Activated T-helper 1 cell treated with Interleukin-2 at 50 U/mL for 16 hours (primary cell): ENCODE results near the gene NEIL1.
"Not testable (repeated sequence)": the region's sequence is repeated elsewhere in the genome, so short reads cannot be mapped to it uniquely, and the experiment has no call there.

ENCODE experiments used
- DNase-seq: peaks from one replicate; pipeline ENCODE4 v3.0.0-alpha.2; 2020; ENCODE audit warnings: low read depth

NEIL1 gene

GRCh38 chr15:75333654-75334419 is 13.0 kb upstream of the NEIL1 start:
- DNase-seq = not testable (repeated sequence)

GRCh38 chr15:75335313-75335704 is 11.5 kb upstream of the NEIL1 start:
- no peak for DNase-seq

DNA sequence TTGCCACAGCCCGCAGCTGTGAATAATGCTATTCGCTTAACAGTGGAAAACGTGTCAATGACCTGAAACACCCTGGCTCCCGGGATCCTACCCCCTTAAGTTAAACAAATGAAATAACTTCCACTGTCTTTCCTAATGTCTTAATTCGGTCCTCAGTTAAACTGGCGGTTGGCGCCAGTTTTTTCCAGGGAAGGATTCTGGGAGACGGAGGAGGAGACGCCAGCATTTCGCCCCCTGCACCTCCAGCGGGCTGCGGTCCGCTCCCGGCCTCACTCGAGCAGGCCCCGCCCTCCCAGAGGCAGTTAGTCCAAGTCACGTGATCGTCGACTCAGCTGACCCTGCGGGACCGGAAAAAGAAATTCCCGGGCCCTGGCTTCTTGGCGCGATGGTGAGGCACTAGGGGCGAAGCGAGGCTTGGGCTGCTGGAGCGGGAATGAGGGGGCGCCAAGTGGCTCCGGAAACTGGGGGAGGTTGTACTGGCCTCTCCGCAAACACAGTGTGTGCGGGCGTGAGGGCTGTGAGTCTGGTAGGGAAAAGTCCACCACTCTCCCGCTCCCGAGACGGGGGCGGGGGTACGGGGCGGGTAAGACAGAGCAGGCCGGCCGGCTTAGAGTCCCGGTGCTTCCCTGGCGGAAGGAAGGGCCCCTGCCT is 11.0 kb upstream of the NEIL1 start, which contains the start of gene COMMD4:
Gene COMMD4 (plus strand): TSS at position 359 of the 651 bp plus-strand sequence. CDS start 27 bp downstream, at position 386.
- peak; percentile 51 for DNase-seq

- DNase-seq = no peak
These were observed 8.1 kb upstream of the NEIL1 start for GRCh38 chr15:75338661-75339240.

- no peak for DNase-seq
These were observed 7.2 kb upstream of the NEIL1 start for GRCh38 chr15:75339531-75340240.

DNA sequence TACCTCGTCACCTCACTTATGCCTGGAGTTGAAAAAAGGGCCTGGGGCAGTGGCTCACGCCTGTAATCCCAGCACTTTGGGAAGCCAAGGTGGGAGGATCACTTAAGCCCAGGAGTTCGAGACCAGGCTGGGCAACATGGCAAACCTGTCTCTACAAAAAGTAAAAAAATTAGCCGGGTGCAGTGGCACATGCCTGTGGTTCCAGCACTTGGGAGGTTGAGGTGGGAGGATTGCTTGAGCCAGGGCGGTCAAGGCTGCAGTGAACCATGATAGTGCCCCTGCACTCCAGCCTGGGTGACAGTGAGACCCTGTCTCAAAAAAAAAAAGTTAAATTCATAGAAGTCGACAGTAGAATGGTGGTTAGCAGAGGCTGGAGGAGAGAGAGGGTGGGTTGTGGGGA is 4.6 kb upstream of the NEIL1 start:
- no peak for DNase-seq

DNA sequence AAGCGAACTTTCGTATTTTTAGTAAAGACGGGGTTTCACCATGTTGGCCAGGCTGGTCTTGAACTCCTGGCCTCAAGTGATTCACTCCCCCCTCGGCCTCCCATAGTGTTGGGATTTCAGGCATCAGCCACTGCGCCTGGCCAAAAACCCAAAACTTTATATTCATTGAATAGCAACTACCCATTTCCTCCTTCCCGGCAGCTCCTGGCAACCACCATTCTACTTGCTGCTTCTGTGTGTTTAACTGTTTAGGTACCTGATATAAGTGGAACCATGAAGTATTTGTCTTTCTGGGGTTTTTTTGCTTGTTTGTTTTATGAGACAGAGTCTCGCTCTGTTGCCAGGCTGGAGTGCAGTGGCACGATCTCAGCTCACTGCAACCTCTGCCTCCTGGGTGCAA is 2.9 kb upstream of the NEIL1 start:
- DNase-seq = not testable (repeated sequence)

GRCh38 chr15:75347222-75348033 is 589 bp downstream of the NEIL1 start:
- DNase-seq = peak; percentile 43

DNA sequence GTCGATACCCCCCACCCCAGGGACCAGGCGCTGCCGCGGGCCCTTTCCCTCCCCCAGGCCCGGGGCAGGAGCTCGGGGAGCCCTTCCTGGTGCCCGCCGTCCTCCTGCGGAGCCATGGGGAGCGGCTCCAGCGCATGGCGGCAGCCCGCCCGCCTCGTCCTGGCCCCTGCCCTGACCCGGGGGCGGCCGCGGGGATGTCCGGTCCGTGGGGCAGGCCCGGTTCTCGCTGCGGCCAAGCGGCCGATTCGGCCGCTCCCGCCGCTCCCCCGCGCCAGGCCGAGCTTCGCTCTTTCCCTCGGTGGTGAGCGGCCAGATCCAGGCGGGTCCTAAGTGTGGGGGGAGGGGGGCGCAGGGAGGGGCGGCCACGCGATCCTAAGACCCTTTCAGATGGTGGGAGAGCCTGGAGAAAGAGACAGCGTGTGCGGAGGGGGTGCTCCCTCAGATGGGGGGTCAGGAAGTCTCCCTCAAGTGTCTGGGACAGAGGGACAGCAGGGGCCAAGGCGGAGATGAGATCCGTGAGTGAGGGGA is 1.3 kb downstream of the NEIL1 start:
- DNase-seq = no peak

DNA sequence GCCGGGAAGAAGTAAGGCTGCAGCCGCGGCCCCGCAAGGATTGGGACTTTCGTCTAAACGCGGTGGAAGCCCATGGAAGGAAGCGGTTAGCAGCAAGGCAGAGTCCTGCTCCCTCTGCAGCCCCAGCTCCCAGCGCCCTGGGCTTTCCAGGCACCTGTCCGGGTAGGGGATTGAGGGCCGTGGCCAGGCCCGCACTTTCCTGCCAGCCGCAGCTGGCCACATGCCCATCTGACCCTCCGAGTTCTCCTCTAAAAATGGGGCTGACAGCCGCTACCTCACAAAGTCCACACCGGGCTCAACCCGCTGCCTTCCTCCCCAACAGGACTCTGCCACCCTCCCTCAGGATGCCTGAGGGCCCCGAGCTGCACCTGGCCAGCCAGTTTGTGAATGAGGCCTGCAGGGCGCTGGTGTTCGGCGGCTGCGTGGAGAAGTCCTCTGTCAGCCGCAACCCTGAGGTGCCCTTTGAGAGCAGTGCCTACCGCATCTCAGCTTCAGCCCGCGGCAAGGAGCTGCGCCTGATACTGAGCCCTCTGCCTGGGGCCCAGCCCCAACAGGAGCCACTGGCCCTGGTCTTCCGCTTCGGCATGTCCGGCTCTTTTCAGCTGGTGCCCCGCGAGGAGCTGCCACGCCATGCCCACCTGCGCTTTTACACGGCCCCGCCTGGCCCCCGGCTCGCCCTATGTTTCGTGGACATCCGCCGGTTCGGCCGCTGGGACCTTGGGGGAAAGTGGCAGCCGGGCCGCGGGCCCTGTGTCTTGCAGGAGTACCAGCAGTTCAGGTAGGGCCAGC is 1.9 kb downstream of the NEIL1 start:
- no peak for DNase-seq

DNA sequence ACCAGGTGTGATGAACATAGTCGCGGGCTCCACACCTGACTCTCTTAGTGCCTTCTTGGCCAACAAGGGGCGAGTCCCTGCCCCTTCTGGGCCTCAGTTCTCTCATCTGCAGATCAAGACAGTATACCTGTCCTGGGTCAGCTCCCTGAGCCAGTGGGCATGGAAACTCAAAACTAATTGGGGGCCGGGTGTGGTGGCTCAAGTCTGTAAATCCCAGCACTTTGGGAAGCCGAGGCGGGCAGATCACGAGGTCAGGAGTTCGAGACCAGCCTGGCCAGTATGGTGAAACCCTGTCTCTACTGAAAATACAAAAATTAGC is 2.5 kb downstream of the NEIL1 start:
- DNase-seq = not testable (repeated sequence)

GRCh38 chr15:75349851-75350588 is 3.2 kb downstream of the NEIL1 start:
- DNase-seq = peak; percentile 69

- no peak for DNase-seq
These were observed 3.9 kb downstream of the NEIL1 start for GRCh38 chr15:75350601-75351361.

DNA sequence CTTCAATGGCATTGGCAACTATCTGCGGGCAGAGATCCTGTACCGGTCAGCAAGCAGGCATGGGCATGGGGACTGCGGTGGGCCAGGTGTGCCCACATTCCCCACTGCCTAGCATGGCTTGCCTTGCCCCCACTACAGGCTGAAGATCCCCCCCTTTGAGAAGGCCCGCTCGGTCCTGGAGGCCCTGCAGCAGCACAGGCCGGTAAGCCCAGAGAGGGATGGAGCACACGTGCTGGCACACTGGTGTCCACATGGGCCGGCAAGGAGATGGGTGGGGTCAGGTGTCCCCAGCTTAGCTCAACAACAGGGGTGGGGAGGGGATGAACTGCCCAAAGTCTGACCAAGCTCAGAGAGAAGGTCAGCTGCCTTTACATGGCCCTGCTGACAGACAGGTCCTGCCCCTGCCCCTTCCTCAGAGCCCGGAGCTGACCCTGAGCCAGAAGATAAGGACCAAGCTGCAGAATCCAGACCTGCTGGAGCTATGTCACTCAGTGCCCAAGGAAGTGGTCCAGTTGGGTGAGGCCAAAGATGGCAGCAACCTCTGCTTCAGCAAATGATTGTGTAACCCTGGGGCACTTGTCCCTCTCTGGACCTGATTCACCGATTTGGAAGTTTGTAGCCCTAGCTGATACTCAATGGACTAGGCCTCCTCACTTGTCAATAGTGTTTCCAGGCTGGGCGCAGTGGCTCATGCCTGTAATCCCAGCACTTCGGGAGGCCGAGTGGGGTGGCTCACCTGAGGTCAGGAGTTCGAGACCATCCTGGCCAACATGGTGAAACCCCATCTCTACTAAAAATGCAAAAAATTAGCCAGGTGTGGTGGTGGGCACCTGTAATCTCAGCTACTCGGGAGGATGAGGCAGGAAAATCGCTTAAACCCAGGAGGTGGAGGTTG is 5.6 kb downstream of the NEIL1 start:
- no peak for DNase-seq

DNA sequence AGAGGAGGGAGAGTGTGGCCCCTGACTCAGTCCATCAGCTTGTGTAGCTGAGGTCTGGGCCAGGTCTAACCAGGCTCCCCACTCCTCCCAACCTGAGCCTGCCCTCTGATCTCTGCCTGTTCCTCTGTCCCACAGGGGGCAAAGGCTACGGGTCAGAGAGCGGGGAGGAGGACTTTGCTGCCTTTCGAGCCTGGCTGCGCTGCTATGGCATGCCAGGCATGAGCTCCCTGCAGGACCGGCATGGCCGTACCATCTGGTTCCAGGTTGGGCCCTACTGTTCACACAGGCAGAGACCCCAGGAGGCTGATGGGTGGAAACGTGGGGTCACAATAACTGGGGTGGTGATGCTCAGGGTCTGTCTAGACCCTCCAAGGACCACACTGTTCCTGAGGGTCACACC is 6.8 kb downstream of the NEIL1 start:
- no peak for DNase-seq

DNA sequence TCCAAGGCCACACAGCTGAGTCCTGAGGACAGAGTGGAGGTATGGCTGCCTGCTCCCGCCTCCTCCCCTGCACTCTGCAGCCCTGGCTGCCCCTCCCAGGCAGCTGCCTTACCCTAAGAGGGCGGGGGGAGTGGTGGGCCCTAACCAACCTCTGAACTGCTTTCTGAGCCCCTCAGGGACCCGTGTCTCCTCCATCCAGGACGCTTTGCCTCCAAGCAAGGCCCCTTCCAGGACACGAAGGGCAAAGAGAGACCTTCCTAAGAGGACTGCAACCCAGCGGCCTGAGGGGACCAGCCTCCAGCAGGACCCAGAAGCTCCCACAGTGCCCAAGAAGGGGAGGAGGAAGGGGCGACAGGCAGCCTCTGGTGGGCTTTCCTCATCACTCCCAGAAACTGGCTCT is 7.6 kb downstream of the NEIL1 start:
- DNase-seq = no peak

DNA sequence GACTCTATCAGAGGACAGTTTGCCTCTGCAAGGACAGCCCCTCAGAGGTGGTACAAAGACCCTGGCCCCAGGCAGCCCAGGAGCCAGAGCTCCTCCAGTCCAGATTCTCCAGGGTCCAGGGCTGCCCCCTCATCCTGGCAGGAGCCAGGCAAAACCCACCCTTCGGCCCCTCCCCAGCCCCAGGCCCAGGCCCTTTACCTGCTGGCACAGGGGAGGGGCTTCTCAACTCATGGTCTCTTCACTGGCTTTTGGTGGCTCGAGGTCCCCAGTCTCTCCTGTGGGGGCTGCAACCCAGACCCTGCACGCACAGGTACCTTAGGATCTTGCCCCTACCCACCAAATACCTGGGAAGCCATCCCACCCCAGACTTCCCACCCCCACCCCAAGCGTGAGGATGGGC is 8.5 kb downstream of the NEIL1 start:
- no peak for DNase-seq

DNA sequence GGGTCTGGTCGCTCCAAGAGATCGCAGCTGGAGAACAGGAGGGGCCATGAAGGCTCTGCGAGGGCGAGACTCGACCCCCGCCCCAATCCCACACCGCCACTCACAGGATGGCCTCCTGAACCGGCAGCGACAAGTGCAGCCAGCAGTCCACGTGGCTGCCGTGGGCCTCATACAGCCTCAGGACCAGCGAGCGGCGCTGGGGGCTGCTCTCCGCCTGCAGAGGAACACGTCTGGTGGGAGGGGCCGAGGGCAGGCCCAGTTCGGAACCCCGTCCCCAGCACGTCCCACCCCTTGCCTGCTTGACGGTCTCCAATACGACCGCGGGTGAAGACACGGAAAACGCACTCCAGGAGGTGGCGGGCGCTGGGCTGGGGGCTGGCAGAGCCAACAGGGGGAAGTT is 9.2 kb downstream of the NEIL1 start:
- DNase-seq = no peak
